HepG2 (cell line): Measurements from ENCODE around the gene MIEF2. TPM values are rescaled to one million over a fixed set of nuclear protein-coding genes. Genes with fewer than 3 reads are reported as not detected.

Experiments
- ARID2 ChIP-seq: sonication (generic); formaldehyde crosslinking; IDR thresholded peaks from 2 replicates; pipeline ENCODE4 v1.8.1; 2022; ENCODE audit warnings: mild to moderate bottlenecking, missing genetic modification reagents, borderline replicate concordance
- E2F2 ChIP-seq: sonication (generic); formaldehyde crosslinking; IDR thresholded peaks from 2 replicates; pipeline ENCODE4 v1.4.0; 2020; ENCODE audit warnings: missing genetic modification reagents, borderline replicate concordance
- EZH2 ChIP-seq: conservative IDR thresholded peaks from 2 replicates; pipeline ENCODE4 v1.6.1; 2012; ENCODE audit warnings: mild to moderate bottlenecking, low read depth, low read length, moderate library complexity
- FOXJ3 ChIP-seq: sonication (generic); formaldehyde crosslinking; IDR thresholded peaks from 2 replicates; pipeline ENCODE4 v1.4.0; 2020; ENCODE audit warnings: missing genetic modification reagents, mild to moderate bottlenecking, borderline replicate concordance
- HNRNPLL ChIP-seq: fragments of 200-400 bp; formaldehyde crosslinking; IDR thresholded peaks from 2 replicates; pipeline ENCODE4 v1.6.1; 2017; ENCODE audit warnings: mild to moderate bottlenecking, low read depth, low read length; ENCODE audit not compliant: poor library complexity, severe bottlenecking
- HOXA9 ChIP-seq: sonication (generic); formaldehyde crosslinking; IDR thresholded peaks from 2 replicates; pipeline ENCODE4 v1.8.1; 2022; ENCODE audit warnings: missing genetic modification reagents, mild to moderate bottlenecking, moderate library complexity, borderline replicate concordance
- MED1 ChIP-seq: sonication (generic); formaldehyde crosslinking; IDR thresholded peaks from 2 replicates; pipeline ENCODE4 v1.4.0; 2020; ENCODE audit warnings: missing genetic modification reagents
- MZF1 ChIP-seq: sonication (generic); formaldehyde crosslinking; IDR thresholded peaks from 2 replicates; pipeline ENCODE4 v1.8.1; 2023; ENCODE audit warnings: mild to moderate bottlenecking, missing genetic modification reagents, borderline replicate concordance
- NR2F2 ChIP-seq: IDR thresholded peaks from 2 replicates; pipeline ENCODE4 v1.6.1; 2012; ENCODE audit warnings: low read depth, inconsistent platforms, borderline replicate concordance
- NR2F6 ChIP-seq, 2 experiments: IDR thresholded peaks; 2 replicates each; pipeline ENCODE4 v1.6.1; 2016; ENCODE audit warnings: antibody characterized with exemption in 1 of 2, mild to moderate bottlenecking in 1 of 2
- PPARG ChIP-seq: conservative IDR thresholded peaks from 2 replicates; pipeline ENCODE4 v1.6.1; 2016; ENCODE audit warnings: missing biosample characterization, missing genetic modification reagents
- PRPF4 ChIP-seq: fragments of 200-400 bp; formaldehyde crosslinking; IDR thresholded peaks from 2 replicates; pipeline ENCODE4 v1.6.1; 2016; ENCODE audit warnings: low read length, low read depth; ENCODE audit not compliant: poor library complexity, severe bottlenecking
- RAD21 ChIP-seq: fragments of 450-650 bp; formaldehyde crosslinking; IDR thresholded peaks from 2 replicates; pipeline ENCODE4 v1.5.0; 2020; ENCODE audit warnings: mild to moderate bottlenecking
- SOX6 ChIP-seq, 2 experiments: fragments of 450-650 bp in 1 of 2; sonication (generic) in 1 of 2; formaldehyde crosslinking in 1 of 2; IDR thresholded peaks; 2 replicates each; pipeline versions ENCODE4 v1.4.0 to v1.6.1; 2017 to 2020; ENCODE audit warnings: antibody characterized with exemption in 1 of 2, mild to moderate bottlenecking in 1 of 2, missing genetic modification reagents in 1 of 2
- STAG1 ChIP-seq: sonication (generic); formaldehyde crosslinking; IDR thresholded peaks from 2 replicates; pipeline ENCODE4 v1.4.0; 2020; ENCODE audit warnings: missing genetic modification reagents
- TFAP4 ChIP-seq: sonication (generic); IDR thresholded peaks from 2 replicates; pipeline ENCODE4 v1.6.1; 2016; ENCODE audit warnings: low read depth, borderline replicate concordance
- TGIF2 ChIP-seq: IDR thresholded peaks from 2 replicates; pipeline ENCODE4 v1.6.1; 2016; ENCODE audit warnings: control low read depth, missing compliant biosample characterization
- THAP11 ChIP-seq: IDR thresholded peaks from 2 replicates; pipeline ENCODE4 v1.6.1; 2016; ENCODE audit warnings: missing biosample characterization, missing genetic modification reagents
- XRCC5 ChIP-seq: fragments of 200-400 bp; formaldehyde crosslinking; optimal IDR thresholded peaks from 2 replicates; pipeline ENCODE3; 2017; ENCODE audit warnings: mild to moderate bottlenecking, low read length
- ZNF235 ChIP-seq: sonication (generic); formaldehyde crosslinking; IDR thresholded peaks from 2 replicates; pipeline ENCODE4 v1.8.1; 2023; ENCODE audit warnings: mild to moderate bottlenecking, missing genetic modification reagents, borderline replicate concordance
- ZNF572 ChIP-seq: sonication (generic); formaldehyde crosslinking; IDR thresholded peaks from 2 replicates; pipeline ENCODE4 v1.5.1; 2020; ENCODE audit warnings: mild to moderate bottlenecking, missing genetic modification reagents
- ZNF772 ChIP-seq: sonication (generic); formaldehyde crosslinking; IDR thresholded peaks from 2 replicates; pipeline ENCODE4 v1.5.0; 2020; ENCODE audit warnings: mild to moderate bottlenecking, missing genetic modification reagents
- ZNF878 ChIP-seq: sonication (generic); formaldehyde crosslinking; IDR thresholded peaks from 2 replicates; pipeline ENCODE4 v1.8.1; 2023; ENCODE audit warnings: mild to moderate bottlenecking, missing genetic modification reagents, moderate library complexity
- polyA plus RNA-seq, 8 experiments: library from polyadenylated mRNA; depleted of rRNA in 3 of 8; stranded (reverse) in 7 of 8; unstranded in 1 of 8; fragments of >200 nt; fragmentation: Illumina TruSeq in 4 of 8; extraction: Trizol in 4 of 8; gene quantifications; 2 replicates each; pipeline versions ENCODE4 v1.2.1 to v1.2.3, GENCODE V29; 2011 to 2016; ENCODE audit warnings: low read depth in 4 of 8, missing spikeins in 1 of 8, mixed read lengths in 1 of 8; ENCODE audit not compliant: insufficient read depth in 1 of 8
- total RNA-seq, 5 experiments: library from RNA; depleted of rRNA; stranded (reverse); fragments of >200 nt; fragmentation: Illumina TruSeq; extraction: Trizol; gene quantifications; 2 replicates each; pipeline ENCODE4 v1.2.3, GENCODE V29; 2016; ENCODE audit warnings: low read depth in 1 of 5
- TF ChIP-seq, protein P1 (sequence below): sonication (generic); formaldehyde crosslinking; IDR thresholded peaks from 2 replicates; pipeline ENCODE4 v1.8.1; 2023; ENCODE audit warnings: mild to moderate bottlenecking, inconsistent platforms, moderate library complexity, missing genetic modification reagents, borderline replicate concordance
- TF ChIP-seq, protein P2 (sequence below): IDR thresholded peaks from 2 replicates; pipeline ENCODE4 v1.6.1; 2016; ENCODE audit warnings: missing compliant biosample characterization, missing genetic modification reagents, borderline replicate concordance

The MIEF2 gene
- total and polyA plus RNA-seq, 2 of the 13 experiments (the other 11 are each of a cell fraction or from before 2014, with no cell fraction given): 6.0 to 8.0 TPM

- TF ChIP-seq, protein P1, sequence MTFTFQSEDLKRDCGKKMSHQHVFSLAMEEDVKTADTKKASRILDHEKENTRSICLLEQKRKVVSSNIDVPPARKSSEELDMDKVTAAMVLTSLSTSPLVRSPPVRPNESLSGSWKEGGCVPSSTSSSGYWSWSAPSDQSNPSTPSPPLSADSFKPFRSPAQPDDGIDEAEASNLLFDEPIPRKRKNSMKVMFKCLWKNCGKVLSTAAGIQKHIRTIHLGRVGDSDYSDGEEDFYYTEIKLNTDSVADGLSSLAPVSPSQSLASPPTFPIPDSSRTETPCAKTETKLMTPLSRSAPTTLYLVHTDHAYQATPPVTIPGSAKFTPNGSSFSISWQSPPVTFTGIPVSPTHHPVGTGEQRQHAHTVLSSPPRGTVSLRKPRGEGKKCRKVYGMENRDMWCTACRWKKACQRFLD: no peak
- TF ChIP-seq PPARG (CRISPR knock-in tag) (no peak), EZH2 (no peak), MED1 (CRISPR knock-in tag) (no peak), NR2F6 (IDR thresholded peaks at IDR 0.05) (no peak), NR2F6 (CRISPR knock-in tag; IDR thresholded peaks at IDR 0.05) (peak; percentile 43; the same call in 1 of the 2 replicates), TFAP4 (peak; percentile 27; the same call in 1 of the 2 replicates), TGIF2 (CRISPR knock-in tag) (no peak), PRPF4 (no peak), ZNF772 (CRISPR knock-in tag) (no peak), THAP11 (0 out of 2 replicates have a peak, but pooled peaks have one; percentile 19), NR2F2 (no peak), XRCC5 (peak; percentile 46), MZF1 (CRISPR knock-in tag) (no peak), ZNF572 (CRISPR knock-in tag) (no peak), HOXA9 (CRISPR knock-in tag) (no peak), FOXJ3 (CRISPR knock-in tag) (no peak), SOX6 (IDR thresholded peaks at IDR 0.05) (no peak), SOX6 (CRISPR knock-in tag; IDR thresholded peaks at IDR 0.05) (no peak), STAG1 (CRISPR knock-in tag) (peak; percentile 89), E2F2 (no peak), ZNF235 (no peak), ARID2 (no peak), HNRNPLL (no peak), ZNF878 (CRISPR knock-in tag) (no peak), RAD21 (CRISPR knock-in tag) (peak; percentile 81)
- TF ChIP-seq, protein P2, sequence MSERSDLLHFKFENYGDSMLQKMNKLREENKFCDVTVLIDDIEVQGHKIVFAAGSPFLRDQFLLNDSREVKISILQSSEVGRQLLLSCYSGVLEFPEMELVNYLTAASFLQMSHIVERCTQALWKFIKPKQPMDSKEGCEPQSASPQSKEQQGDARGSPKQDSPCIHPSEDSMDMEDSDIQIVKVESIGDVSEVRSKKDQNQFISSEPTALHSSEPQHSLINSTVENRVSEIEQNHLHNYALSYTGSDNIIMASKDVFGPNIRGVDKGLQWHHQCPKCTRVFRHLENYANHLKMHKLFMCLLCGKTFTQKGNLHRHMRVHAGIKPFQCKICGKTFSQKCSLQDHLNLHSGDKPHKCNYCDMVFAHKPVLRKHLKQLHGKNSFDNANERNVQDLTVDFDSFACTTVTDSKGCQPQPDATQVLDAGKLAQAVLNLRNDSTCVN (CRISPR knock-in tag): no peak
These were observed 42.9 kb upstream of the MIEF2 start (continued) for GRCh38 chr17:18217412-18218015.
